WI38 (cell line): ENCODE results near the gene FTSJ3.
A peak's percentile ranks its signal among the peaks of the same experiment; 100 is the strongest.

Experiments used
- H3K4me3 ChIP-seq: 2 replicates; pipeline ENCODE4 v1.5.1; 2011; ENCODE audit warnings: low read depth, mild to moderate bottlenecking, control low read depth, low read length
- TF ChIP-seq, protein P1 (sequence below): IDR thresholded peaks from 2 replicates; pipeline ENCODE4 v1.5.1; 2012; ENCODE audit warnings: low read depth, mild to moderate bottlenecking, control low read depth, low read length

FTSJ3 gene

DNA sequence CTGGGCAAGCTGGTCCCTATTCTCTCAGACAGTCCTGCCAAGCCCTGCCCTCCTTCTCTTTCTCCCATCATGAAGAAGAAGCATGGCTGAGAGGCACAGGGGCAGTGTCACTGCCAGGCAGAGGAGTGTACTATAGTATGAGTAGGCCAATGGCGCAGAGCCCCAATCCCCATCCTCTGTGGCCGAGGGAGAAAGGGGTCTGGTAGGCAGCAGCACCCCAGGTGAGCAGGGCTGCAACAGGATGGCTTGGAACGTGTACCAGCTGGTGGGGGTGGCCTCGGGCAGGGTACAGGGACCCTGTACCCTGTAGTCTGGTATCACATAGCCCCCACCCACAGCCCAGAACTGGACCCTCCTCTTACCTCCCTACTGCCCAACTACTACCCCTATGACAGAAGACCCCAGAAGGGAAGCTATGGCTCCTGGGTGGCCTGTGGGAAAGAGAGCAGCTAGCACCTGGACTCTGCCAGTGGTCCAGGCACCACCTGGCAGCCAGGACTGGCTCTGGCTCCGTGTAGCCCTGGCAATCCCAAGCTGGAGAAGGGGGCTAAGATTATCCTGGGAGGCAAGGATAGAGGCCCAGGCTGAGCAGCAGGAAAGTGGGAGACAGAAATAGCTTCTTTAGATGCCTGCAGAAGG lies 10.6 kb upstream of the FTSJ3 start:
- no peak overlapping the region for H3K4me3 ChIP-seq
- TF ChIP-seq, protein P1, sequence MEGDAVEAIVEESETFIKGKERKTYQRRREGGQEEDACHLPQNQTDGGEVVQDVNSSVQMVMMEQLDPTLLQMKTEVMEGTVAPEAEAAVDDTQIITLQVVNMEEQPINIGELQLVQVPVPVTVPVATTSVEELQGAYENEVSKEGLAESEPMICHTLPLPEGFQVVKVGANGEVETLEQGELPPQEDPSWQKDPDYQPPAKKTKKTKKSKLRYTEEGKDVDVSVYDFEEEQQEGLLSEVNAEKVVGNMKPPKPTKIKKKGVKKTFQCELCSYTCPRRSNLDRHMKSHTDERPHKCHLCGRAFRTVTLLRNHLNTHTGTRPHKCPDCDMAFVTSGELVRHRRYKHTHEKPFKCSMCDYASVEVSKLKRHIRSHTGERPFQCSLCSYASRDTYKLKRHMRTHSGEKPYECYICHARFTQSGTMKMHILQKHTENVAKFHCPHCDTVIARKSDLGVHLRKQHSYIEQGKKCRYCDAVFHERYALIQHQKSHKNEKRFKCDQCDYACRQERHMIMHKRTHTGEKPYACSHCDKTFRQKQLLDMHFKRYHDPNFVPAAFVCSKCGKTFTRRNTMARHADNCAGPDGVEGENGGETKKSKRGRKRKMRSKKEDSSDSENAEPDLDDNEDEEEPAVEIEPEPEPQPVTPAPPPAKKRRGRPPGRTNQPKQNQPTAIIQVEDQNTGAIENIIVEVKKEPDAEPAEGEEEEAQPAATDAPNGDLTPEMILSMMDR = no peak

DNA sequence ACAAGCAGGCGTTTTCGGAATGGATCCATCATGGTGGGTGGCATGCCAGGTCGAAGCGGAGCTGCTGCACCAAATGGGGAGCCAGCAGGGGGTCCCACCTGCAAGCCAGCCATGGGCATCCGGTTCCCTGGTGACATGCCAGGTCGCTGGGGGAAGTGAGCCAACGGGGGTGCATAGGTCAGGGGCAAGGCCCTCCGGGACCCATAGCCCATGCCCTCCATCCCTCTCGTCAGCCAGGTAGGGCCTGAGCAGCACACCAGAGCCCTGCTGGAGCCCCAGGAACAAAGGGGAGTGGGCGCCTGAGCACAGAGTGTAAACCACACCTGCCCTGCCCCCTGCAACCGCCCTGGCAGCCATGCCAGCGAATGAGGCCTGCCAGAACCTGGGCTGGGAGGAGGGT lies 10.0 kb upstream of the FTSJ3 start:
- TF ChIP-seq, protein P1 = no peak
- H3K4me3 ChIP-seq = no peak overlapping the region

DNA sequence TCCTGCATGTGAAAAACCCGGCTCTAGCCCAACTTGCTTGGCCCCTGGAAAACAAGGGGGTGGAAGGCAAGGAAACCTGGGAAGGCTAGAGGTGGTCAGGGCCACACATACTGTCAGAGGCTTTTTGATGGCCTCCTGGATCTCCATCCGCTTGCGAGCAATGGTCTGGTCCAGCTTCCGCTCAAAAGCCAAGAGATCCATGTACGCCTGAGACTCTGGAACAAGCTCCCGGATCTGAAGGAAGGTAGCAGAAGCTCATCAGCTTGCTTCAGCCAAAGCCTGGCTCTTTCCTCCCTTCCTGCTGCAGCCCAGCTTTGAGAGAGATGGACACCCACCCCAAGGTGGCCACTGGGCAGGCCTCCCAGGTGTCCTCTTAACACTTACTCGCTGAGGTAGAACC lies 9.3 kb upstream of the FTSJ3 start:
- H3K4me3 ChIP-seq = no peak overlapping the region
- TF ChIP-seq, protein P1 = no peak

DNA sequence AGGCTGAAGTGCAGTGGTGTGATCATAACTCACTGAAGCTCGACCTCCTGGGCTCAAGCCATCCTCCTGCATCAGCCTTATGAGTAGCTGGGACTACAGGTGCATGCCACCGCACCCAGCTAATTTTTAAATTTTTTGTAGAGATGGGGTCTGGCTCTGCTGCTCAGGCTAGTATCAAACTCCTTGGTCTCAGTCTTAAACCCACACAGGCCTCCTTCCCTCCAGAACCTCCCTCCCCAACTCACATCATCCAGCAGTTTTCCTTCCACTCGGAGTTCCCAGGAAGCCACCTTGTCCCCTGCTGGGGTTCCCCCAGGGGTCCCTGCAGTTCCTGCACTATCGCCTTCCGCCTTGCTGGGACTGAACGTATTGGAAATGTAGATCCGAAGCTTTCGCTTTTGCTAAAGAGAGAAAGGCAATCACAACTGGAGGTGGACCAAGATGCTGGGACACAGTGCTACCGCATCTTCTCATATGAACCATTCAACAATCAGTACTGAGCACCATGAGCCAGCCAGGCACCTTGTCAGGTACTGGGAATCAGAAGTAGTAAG lies 7.8 kb upstream of the FTSJ3 start:
- TF ChIP-seq, protein P1 = no peak
- no peak overlapping the region for H3K4me3 ChIP-seq

- H3K4me3 ChIP-seq = no peak overlapping the region
- TF ChIP-seq, protein P1 = peak; percentile 55
Observed at GRCh38 chr17:63834431-63835166, 7.1 kb upstream of the FTSJ3 start.

GRCh38 chr17:63833741-63834373 lies 6.4 kb upstream of the FTSJ3 start:
- no peak overlapping the region for H3K4me3 ChIP-seq
- TF ChIP-seq, protein P1 = no peak
